Parathyroid adenoma (tissue), 2 donors: ENCODE measurements around the gene EN2.

Experiments
- H2AFZ ChIP-seq: fragments of 300-600 bp; sonication (generic); one replicate; pipeline ENCODE4 v1.7.0; 2017; ENCODE audit warnings: antibody characterized with exemption, mild to moderate bottlenecking
- H3K27ac ChIP-seq: fragments of 300-600 bp; sonication (generic); one replicate; pipeline ENCODE4 v1.7.0; 2017
- H3K27me3 ChIP-seq: fragments of 300-600 bp; sonication (generic); one replicate; pipeline ENCODE4 v1.7.0; 2017; ENCODE audit warnings: low read length; ENCODE audit not compliant: control insufficient read depth, insufficient read depth
- H3K36me3 ChIP-seq: fragments of 300-600 bp; sonication (generic); one replicate; pipeline ENCODE4 v1.7.0; 2017; ENCODE audit warnings: low read length; ENCODE audit not compliant: control insufficient read depth, insufficient read depth
- H3K4me1 ChIP-seq: fragments of 300-600 bp; sonication (generic); one replicate; pipeline ENCODE4 v1.7.0; 2017; ENCODE audit warnings: control low read depth
- H3K4me2 ChIP-seq: fragments of 300-600 bp; sonication (generic); one replicate; pipeline ENCODE4 v1.7.0; 2017; ENCODE audit warnings: low read length
- H3K4me3 ChIP-seq: fragments of 300-600 bp; sonication (generic); one replicate; pipeline ENCODE4 v1.7.0; 2017; ENCODE audit warnings: low read depth, low read length
- H3K79me2 ChIP-seq: fragments of 300-600 bp; sonication (generic); one replicate; pipeline ENCODE4 v1.7.0; 2017; ENCODE audit warnings: control low read depth
- H3K9ac ChIP-seq: fragments of 300-600 bp; sonication (generic); one replicate; pipeline ENCODE4 v1.7.0; 2017; ENCODE audit warnings: mild to moderate bottlenecking
- H3K9me3 ChIP-seq: fragments of 300-600 bp; sonication (generic); one replicate; pipeline ENCODE4 v1.7.0; 2017; ENCODE audit warnings: low read length; ENCODE audit not compliant: control insufficient read depth
- CTCF ChIP-seq: fragments of 300-600 bp; sonication (generic); IDR thresholded peaks from one replicate; pipeline ENCODE4 v1.7.0; 2017; ENCODE audit warnings: antibody characterized with exemption, mild to moderate bottlenecking
- donor health status: primary hyperparathyroidism.

EN2 gene

DNA sequence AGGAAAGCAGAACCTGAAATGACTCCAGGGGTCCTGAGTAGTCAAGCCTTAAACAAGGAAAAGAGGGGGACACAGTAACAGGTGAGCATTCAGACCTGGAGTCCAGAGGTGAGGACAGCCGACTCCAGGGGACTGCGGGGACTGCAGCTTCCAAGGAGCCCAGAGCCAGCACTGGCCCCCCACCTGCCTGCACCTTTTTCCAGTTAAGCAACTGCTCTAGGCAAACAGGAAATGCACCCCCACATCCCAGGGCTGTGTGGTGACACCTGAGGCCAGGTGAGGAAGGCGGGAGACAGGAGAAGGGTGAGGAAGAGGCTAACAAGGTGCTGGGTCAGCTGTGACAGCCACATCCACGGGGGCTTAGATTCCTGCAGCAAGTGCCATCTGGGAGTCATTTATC is 20.1 kb upstream of the EN2 start:
- no peak overlapping the region for H3K27ac ChIP-seq
- no peak overlapping the region for H2AFZ ChIP-seq
- no peaks in the 10 kb centered on the region for H3K9me3 ChIP-seq
- no peaks in the 10 kb centered on the region for H3K4me1 ChIP-seq
- no peaks in the 10 kb centered on the region for H3K27me3 ChIP-seq
- H3K4me2 ChIP-seq: no peak overlapping the region
- no peaks in the 10 kb centered on the region for H3K79me2 ChIP-seq
- no peak overlapping the region for H3K4me3 ChIP-seq
- no peak for TF ChIP-seq CTCF
- no peaks in the 10 kb centered on the region for H3K36me3 ChIP-seq
- no peak overlapping the region for H3K9ac ChIP-seq

DNA sequence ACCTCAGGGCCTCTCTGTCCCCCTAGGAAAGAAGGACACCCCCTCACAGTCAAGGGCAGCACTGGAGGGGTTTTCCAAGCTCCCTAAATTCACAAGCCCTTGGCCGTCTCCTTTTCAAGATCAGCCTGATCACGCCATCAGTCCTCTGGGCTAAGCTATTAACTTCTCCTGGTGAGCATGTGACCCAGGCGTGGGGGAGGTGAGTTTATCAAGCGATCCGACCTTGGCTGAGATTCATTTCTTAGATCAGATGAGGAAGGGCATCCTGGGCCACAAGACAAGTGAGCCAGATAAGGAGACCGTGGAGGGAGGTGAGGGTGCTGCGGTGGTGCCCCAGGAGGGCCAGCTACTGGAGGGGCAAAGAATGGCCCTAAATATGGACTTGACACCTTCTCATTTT is 19.2 kb upstream of the EN2 start:
- Histone ChIP-seq H3K79me2 (no peaks in the 10 kb centered on the region), H3K4me1 (no peaks in the 10 kb centered on the region), H3K27ac (no peak overlapping the region), H3K4me3 (no peak overlapping the region), H3K27me3 (no peaks in the 10 kb centered on the region), H3K9me3 (no peaks in the 10 kb centered on the region), H3K36me3 (no peaks in the 10 kb centered on the region), H3K9ac (no peak overlapping the region), H3K4me2 (no peak overlapping the region), H2AFZ (no peak overlapping the region)
- TF ChIP-seq CTCF: no peak

GRCh38 chr7:155439311-155440017 is 18.5 kb upstream of the EN2 start:
- H3K9me3 ChIP-seq: no peaks in the 10 kb centered on the region
- TF ChIP-seq CTCF: no peak
- no peaks in the 10 kb centered on the region for H3K79me2 ChIP-seq
- H3K9ac ChIP-seq: no peak overlapping the region
- no peaks in the 10 kb centered on the region for H3K36me3 ChIP-seq
- no peaks in the 10 kb centered on the region for H3K4me1 ChIP-seq
- H3K27ac ChIP-seq: no peak overlapping the region
- H3K4me2 ChIP-seq: no peak overlapping the region
- no peaks in the 10 kb centered on the region for H3K27me3 ChIP-seq
- no peak overlapping the region for H2AFZ ChIP-seq
- H3K4me3 ChIP-seq: no peak overlapping the region

DNA sequence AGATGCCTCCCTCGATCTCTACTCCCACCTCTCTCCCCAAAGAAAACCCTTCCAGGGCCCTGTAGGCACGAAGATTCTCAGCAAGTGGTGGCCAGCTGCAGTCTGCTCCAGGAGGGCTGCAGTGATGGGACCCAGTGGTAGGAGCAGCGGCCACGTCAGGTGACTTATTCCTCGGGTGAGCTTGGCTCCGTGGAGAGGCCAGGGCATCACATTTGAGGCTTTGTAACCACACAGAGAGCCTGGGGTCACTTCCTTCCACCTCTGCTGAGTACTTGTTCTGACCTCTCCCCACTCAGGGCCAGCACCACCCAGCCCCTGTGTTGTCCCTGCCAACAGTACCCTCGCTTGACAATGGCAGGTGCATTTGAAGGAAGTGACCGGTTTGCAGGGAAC is 17.9 kb upstream of the EN2 start:
- no peak overlapping the region for H3K27ac ChIP-seq
- H3K4me3 ChIP-seq: no peak overlapping the region
- H3K36me3 ChIP-seq: no peaks in the 10 kb centered on the region
- H2AFZ ChIP-seq: no peak overlapping the region
- no peak overlapping the region for H3K9ac ChIP-seq
- no peaks in the 10 kb centered on the region for H3K79me2 ChIP-seq
- H3K4me1 ChIP-seq: no peaks in the 10 kb centered on the region
- H3K9me3 ChIP-seq: no peaks in the 10 kb centered on the region
- no peak overlapping the region for H3K4me2 ChIP-seq
- H3K27me3 ChIP-seq: no peaks in the 10 kb centered on the region
- no peak for TF ChIP-seq CTCF

- Histone ChIP-seq H3K79me2 (no peaks in the 10 kb centered on the region), H2AFZ (no peak overlapping the region), H3K4me1 (no peaks in the 10 kb centered on the region), H3K27ac (no peak overlapping the region), H3K4me2 (no peak overlapping the region), H3K27me3 (no peaks in the 10 kb centered on the region), H3K36me3 (no peaks in the 10 kb centered on the region), H3K9me3 (no peaks in the 10 kb centered on the region), H3K4me3 (no peak overlapping the region), H3K9ac (no peak overlapping the region)
- no peak for TF ChIP-seq CTCF
Measured at GRCh38 chr7:155441856-155442255, 16.1 kb upstream of the EN2 start.
